ENCODE measurements around the gene CIDEB. TPM values are rescaled to one million over a fixed set of nuclear protein-coding genes. Genes with fewer than 3 reads are reported as not detected.
A peak's percentile ranks its signal among the peaks of the same experiment; 100 is the strongest.

CIDEB gene
- total and polyA plus RNA-seq, 2 of the 13 experiments (the other 11 are each of a cell fraction or from before 2014, with no cell fraction given) = 35.8 to 110 TPM

- 90% methylated on average over 16 of the region's 16 CpGs for WGBS (ENCODE audit: low lambda C conversion rate)
- Histone ChIP-seq H3K4me2 (ENCODE audit: low read depth, low read length) (no peak overlapping the region), H3K27me3 (ENCODE audit: control insufficient read depth in 1 of 2, insufficient read depth in 2 of 2, low read length in 2 of 2) (no peaks in the 10 kb centered on the region), H3K4me1 (ENCODE audit: insufficient read depth, low read length) (peaks cover 33% of the 10 kb centered on the region), H3K9me3 (ENCODE audit: low read length) (no peaks in the 10 kb centered on the region), H3K9ac (ENCODE audit: insufficient read depth, low read depth, low read length) (no peak overlapping the region), H2AFZ (ENCODE audit: low read length) (no peak overlapping the region), H3K36me3 (replicated peaks in 1 of 2; ENCODE audit: control insufficient read depth in 1 of 2, insufficient read depth in 2 of 2, low read length in 2 of 2) (peaks cover 0 to 1% of the 10 kb centered on the region in 2 experiments; a peak in 1 of 5 replicates), H3K79me2 (ENCODE audit: insufficient read depth, low read length) (no peaks in the 10 kb centered on the region), H3K4me3 (replicated peaks in 1 of 3; ENCODE audit: insufficient read depth in 1 of 3, low read depth in 2 of 3, low read length in 3 of 3) (no peak overlapping the region), H4K20me1 (ENCODE audit: insufficient read depth, low read length) (no peaks in the 10 kb centered on the region), H3K27ac (ENCODE audit: extremely low read length, insufficient read depth, low read length) (no peak overlapping the region)
- in situ Hi-C loops (cut with HindIII; ENCODE audit: extremely low pct_ligation_motif_present, low pct_unique_long_range_greater_than_20kb) (no loop called here), intact Hi-C loops (cut with micrococcal nuclease; ENCODE audit: unreplicated experiment) (no loop called here)
- DNase-seq (ENCODE audit: low spot score) (no peak), ATAC-seq (no peak), FAIRE-seq (peak; percentile 28)
- ChIA-PET POLR2A (interaction anchor here (0.9 to 13.2 kb wide), 2 partner anchors 10 to 170 kb away, joined by 3 to 254 read pairs; partner anchors contain the start of genes CBLN3, KHNYN and RABGGTA), CTCF (ENCODE audit: low intra/inter-chr PET ratio, low total read pairs) (no interaction called here)
- TF ChIP-seq, protein P1, sequence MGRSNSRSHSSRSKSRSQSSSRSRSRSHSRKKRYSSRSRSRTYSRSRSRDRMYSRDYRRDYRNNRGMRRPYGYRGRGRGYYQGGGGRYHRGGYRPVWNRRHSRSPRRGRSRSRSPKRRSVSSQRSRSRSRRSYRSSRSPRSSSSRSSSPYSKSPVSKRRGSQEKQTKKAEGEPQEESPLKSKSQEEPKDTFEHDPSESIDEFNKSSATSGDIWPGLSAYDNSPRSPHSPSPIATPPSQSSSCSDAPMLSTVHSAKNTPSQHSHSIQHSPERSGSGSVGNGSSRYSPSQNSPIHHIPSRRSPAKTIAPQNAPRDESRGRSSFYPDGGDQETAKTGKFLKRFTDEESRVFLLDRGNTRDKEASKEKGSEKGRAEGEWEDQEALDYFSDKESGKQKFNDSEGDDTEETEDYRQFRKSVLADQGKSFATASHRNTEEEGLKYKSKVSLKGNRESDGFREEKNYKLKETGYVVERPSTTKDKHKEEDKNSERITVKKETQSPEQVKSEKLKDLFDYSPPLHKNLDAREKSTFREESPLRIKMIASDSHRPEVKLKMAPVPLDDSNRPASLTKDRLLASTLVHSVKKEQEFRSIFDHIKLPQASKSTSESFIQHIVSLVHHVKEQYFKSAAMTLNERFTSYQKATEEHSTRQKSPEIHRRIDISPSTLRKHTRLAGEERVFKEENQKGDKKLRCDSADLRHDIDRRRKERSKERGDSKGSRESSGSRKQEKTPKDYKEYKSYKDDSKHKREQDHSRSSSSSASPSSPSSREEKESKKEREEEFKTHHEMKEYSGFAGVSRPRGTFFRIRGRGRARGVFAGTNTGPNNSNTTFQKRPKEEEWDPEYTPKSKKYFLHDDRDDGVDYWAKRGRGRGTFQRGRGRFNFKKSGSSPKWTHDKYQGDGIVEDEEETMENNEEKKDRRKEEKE (IDR thresholded peaks at IDR 0.05) = no peak
- TF ChIP-seq ZNF230 (CRISPR knock-in tag; IDR thresholded peaks at IDR 0.05) = 0 out of 2 replicates have a peak, but pooled peaks have one; percentile 2
- 0 out of 2 replicates have a peak, but pooled peaks have one; percentile 8 for TF ChIP-seq MTA1 (CRISPR knock-in tag; IDR thresholded peaks at IDR 0.05; ENCODE audit: borderline replicate concordance)
- 0 out of 2 replicates have a peak, but pooled peaks have one; percentile 34 for TF ChIP-seq ZNF225 (CRISPR knock-in tag; IDR thresholded peaks at IDR 0.05)
- TF ChIP-seq KLF13 (CRISPR knock-in tag; IDR thresholded peaks at IDR 0.05) = 0 out of 2 replicates have a peak, but pooled peaks have one; percentile 49
- BruUV-seq (replicated peaks) = no TSS peak
Measured at GRCh38 chr14:24259282-24260025, 48.3 kb downstream of the CIDEB start.

Data from HepG2 (cell line).